SK-N-SH (cell line): ENCODE data around the gene PLCL2. TPM values are rescaled to one million over a fixed set of nuclear protein-coding genes. Genes with fewer than 3 reads are reported as not detected.

Source experiments
- CTCF ChIA-PET: fragments of 300-600, 350-600 bp; formaldehyde crosslinking; extraction: SDS; loops from one replicate; lab custom pipeline; 2021; lab: Yijun Ruan, JAX
- POLR2A ChIA-PET: fragments of 350-600 bp; sonication (Branson Sonifier 250); formaldehyde crosslinking; extraction: SDS; loops from one replicate; lab custom pipeline; 2020; ENCODE audit warnings: antibody characterized with exemption, inconsistent platforms; lab: Yijun Ruan, JAX
- DNase-seq: peaks from one replicate; pipeline ENCODE4 v3.0.0; 2012
- H2AFZ ChIP-seq: fragments of 200-600 bp; sonication (generic); 2 replicates; pipeline ENCODE4 v1.8.1; 2016; ENCODE audit warnings: antibody characterized with exemption, mild to moderate bottlenecking, low read depth
- H3F3A ChIP-seq: fragments of 200-600 bp; sonication (generic); replicated peaks from 2 replicates; pipeline ENCODE3; 2016; ENCODE audit warnings: antibody characterized with exemption, mild to moderate bottlenecking; ENCODE audit not compliant: insufficient read depth
- H3K27ac ChIP-seq, 2 experiments: fragments of 200-500 bp in 1 of 2; fragments of 200-600 bp in 1 of 2; sonication (Bioruptor generic) in 1 of 2; sonication (generic), shearing (Covaris generic) in 1 of 2; 2 replicates each; pipeline versions ENCODE4 v1.5.1 to v1.6.1; 2014 to 2016; ENCODE audit warnings: low read depth in 2 of 2, inconsistent platforms in 1 of 2, low read length in 1 of 2, mild to moderate bottlenecking in 1 of 2, mixed read lengths in 1 of 2
- H3K27me3 ChIP-seq: fragments of 200-600 bp; sonication (generic), shearing (Covaris generic); 2 replicates; pipeline ENCODE4 v1.6.1; 2016; ENCODE audit warnings: mixed run types; ENCODE audit not compliant: insufficient read depth
- H3K36me3 ChIP-seq, 2 experiments: fragments of 200-500 bp in 1 of 2; fragments of 200-600 bp in 1 of 2; sonication (Bioruptor generic) in 1 of 2; sonication (generic) in 1 of 2; replicated peaks in 1 of 2; 2 replicates each; pipeline versions ENCODE3 to v1.5.1; 2014 to 2016; ENCODE audit warnings: low read length in 1 of 2, mild to moderate bottlenecking in 1 of 2; ENCODE audit not compliant: insufficient read depth in 2 of 2, control insufficient read depth in 1 of 2
- H3K4me1 ChIP-seq, 2 experiments: fragments of 200-500 bp in 1 of 2; fragments of 200-600 bp in 1 of 2; sonication (Bioruptor generic) in 1 of 2; sonication (generic), shearing (Covaris generic) in 1 of 2; 2 replicates each; pipeline versions ENCODE4 v1.5.1 to v1.6.1; 2014 to 2016; ENCODE audit warnings: low read depth in 1 of 2, low read length in 1 of 2, mixed run types in 1 of 2; ENCODE audit not compliant: insufficient read depth in 2 of 2, control insufficient read depth in 1 of 2
- H3K4me2 ChIP-seq: fragments of 200-600 bp; sonication (generic), shearing (Covaris generic); 2 replicates; pipeline ENCODE4 v1.6.1; 2017; ENCODE audit warnings: mixed run types
- H3K4me3 ChIP-seq, 2 experiments: fragments of 200-500 bp in 1 of 2; fragments of 200-600 bp in 1 of 2; sonication (Bioruptor generic) in 1 of 2; sonication (generic), shearing (Covaris generic) in 1 of 2; 2 replicates each; pipeline versions ENCODE4 v1.5.1 to v1.8.1; 2014 to 2016; ENCODE audit warnings: low read depth in 2 of 2, inconsistent platforms in 1 of 2, low read length in 1 of 2, mild to moderate bottlenecking in 1 of 2, mixed read lengths in 1 of 2, moderate library complexity in 1 of 2
- H3K79me2 ChIP-seq: fragments of 200-600 bp; sonication (generic); 2 replicates; pipeline ENCODE4 v1.8.1; 2017; ENCODE audit warnings: mild to moderate bottlenecking; ENCODE audit not compliant: insufficient read depth
- H3K9ac ChIP-seq: fragments of 200-600 bp; sonication (generic); 2 replicates; pipeline ENCODE4 v1.6.1; 2017; ENCODE audit warnings: mixed run types
- H3K9me2 ChIP-seq: fragments of 200-600 bp; sonication (generic); 2 replicates; pipeline ENCODE4 v1.6.1; 2017; ENCODE audit warnings: mixed run types
- H3K9me3 ChIP-seq: fragments of 200-600 bp; sonication (generic); 2 replicates; pipeline ENCODE4 v1.6.1; 2017; ENCODE audit warnings: mixed run types, mild to moderate bottlenecking, moderate library complexity
- H4K20me1 ChIP-seq: fragments of 200-600 bp; sonication (generic); 2 replicates; pipeline ENCODE4 v1.6.1; 2017; ENCODE audit warnings: mild to moderate bottlenecking, mixed run types; ENCODE audit not compliant: insufficient read depth
- CHD2 ChIP-seq: fragments of 150-350 bp; IDR thresholded peaks from 2 replicates; pipeline ENCODE4 v1.6.1; 2018; ENCODE audit warnings: low read length; ENCODE audit not compliant: partially characterized antibody
- CTCF ChIP-seq: fragments of 200-600 bp; sonication (generic); IDR thresholded peaks from 2 replicates; pipeline ENCODE4 v1.6.1; 2017; ENCODE audit warnings: antibody characterized with exemption, mild to moderate bottlenecking, moderate library complexity
- FOSL2 ChIP-seq: IDR thresholded peaks from 2 replicates; pipeline ENCODE4 v1.4.0; 2012; ENCODE audit warnings: low read depth, mild to moderate bottlenecking, moderate library complexity, borderline replicate concordance
- JUND ChIP-seq: IDR thresholded peaks from 2 replicates; pipeline ENCODE4 v1.4.0; 2012
- NFIC ChIP-seq: IDR thresholded peaks from 2 replicates; pipeline ENCODE4 v1.4.0; 2012; ENCODE audit warnings: borderline replicate concordance
- POLR2AphosphoS5 ChIP-seq: IDR thresholded peaks from 2 replicates; pipeline ENCODE4 v1.6.1; 2012; ENCODE audit warnings: low read depth, low read length
- RFX5 ChIP-seq: IDR thresholded peaks from 2 replicates; pipeline ENCODE4 v1.6.1; 2012; ENCODE audit warnings: mild to moderate bottlenecking, improper control_type of control experiment, low read length
- SIN3A ChIP-seq: IDR thresholded peaks from 2 replicates; pipeline ENCODE4 v1.6.1; 2012; ENCODE audit warnings: low read depth, mild to moderate bottlenecking, low read length, moderate library complexity, borderline replicate concordance
- YY1 ChIP-seq: IDR thresholded peaks from 2 replicates; pipeline ENCODE4 v1.4.0; 2012; ENCODE audit warnings: low read depth, mild to moderate bottlenecking
- ZBTB33 ChIP-seq: IDR thresholded peaks from 2 replicates; pipeline ENCODE4 v1.4.0; 2012; ENCODE audit warnings: low read depth, borderline replicate concordance
- WGBS: methylation state at CpG from one replicate; pipeline ENCODE4 v1.1.6; 2017; ENCODE audit warnings: low lambda C conversion rate; 5-methylcytosine and 5-hydroxymethylcytosine counted together
- polyA plus RNA-seq, 3 experiments: library from polyadenylated mRNA; depleted of rRNA; stranded (reverse); fragments of >200 nt; gene quantifications; 2 replicates each; pipeline ENCODE4 v1.2.3, GENCODE V29; 2012
- TF ChIP-seq, protein P1 (sequence below): IDR thresholded peaks from 2 replicates; pipeline ENCODE4 v1.4.0; 2012; ENCODE audit warnings: low read depth, borderline replicate concordance

PLCL2 gene
- polyA plus RNA-seq, 1 of the 3 experiments (the other 2 are of a cell fraction), result 0.85 TPM

- no peak for TF ChIP-seq POLR2AphosphoS5
- TF ChIP-seq RFX5, result no peak
- TF ChIP-seq FOSL2, result no peak
- TF ChIP-seq, protein P1, sequence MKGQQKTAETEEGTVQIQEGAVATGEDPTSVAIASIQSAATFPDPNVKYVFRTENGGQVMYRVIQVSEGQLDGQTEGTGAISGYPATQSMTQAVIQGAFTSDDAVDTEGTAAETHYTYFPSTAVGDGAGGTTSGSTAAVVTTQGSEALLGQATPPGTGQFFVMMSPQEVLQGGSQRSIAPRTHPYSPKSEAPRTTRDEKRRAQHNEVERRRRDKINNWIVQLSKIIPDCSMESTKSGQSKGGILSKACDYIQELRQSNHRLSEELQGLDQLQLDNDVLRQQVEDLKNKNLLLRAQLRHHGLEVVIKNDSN, result no peak
- TF ChIP-seq CHD2, result no peak
Measured at GRCh38 chr3:16865335-16865734, 19.4 kb upstream of the PLCL2 start (continued).

DNA sequence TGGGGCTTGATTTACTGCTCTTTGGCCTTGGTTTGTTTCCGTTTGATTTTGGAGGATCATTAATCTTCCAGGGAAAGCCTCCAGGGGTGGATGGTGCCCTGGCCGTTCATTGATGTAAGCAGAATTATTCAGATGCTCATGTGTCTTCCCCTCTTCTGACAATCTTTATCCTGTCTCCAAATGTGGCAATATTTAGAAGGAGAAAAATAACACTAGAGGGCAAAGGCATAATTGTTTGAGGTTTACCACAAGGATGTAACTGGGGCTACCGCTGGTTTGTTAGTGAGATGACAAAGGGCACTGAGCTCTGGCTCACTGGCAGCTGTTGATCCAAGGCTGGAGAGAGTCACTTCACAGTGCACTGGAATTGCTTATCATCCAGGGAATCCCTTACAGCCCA, 18.2 kb upstream of the PLCL2 start:
- no peak for DNase-seq
- CTCF ChIA-PET, result no interaction called here
- Histone ChIP-seq H4K20me1 (no peaks in the 10 kb centered on the region), H2AFZ (no peak overlapping the region), H3K27ac (no peak overlapping the region), H3K4me2 (no peak overlapping the region), H3K27me3 (no peaks in the 10 kb centered on the region), H3F3A (peaks cover 20% of the 10 kb centered on the region), H3K36me3 (no peaks in the 10 kb centered on the region), H3K9me2 (no peaks in the 10 kb centered on the region), H3K9ac (no peak overlapping the region), H3K9me3 (0 out of 2 replicates have a peak, but pooled peaks cover 3% of the 10 kb centered on the region), H3K4me3 (no peak overlapping the region), H3K79me2 (no peaks in the 10 kb centered on the region), H3K4me1 (no peaks in the 10 kb centered on the region)
- no peak for TF ChIP-seq NFIC
- TF ChIP-seq CHD2, result no peak
- POLR2A ChIA-PET, result no interaction called here
- WGBS, result 51% methylated on average over 3 of the region's 3 CpGs

DNA sequence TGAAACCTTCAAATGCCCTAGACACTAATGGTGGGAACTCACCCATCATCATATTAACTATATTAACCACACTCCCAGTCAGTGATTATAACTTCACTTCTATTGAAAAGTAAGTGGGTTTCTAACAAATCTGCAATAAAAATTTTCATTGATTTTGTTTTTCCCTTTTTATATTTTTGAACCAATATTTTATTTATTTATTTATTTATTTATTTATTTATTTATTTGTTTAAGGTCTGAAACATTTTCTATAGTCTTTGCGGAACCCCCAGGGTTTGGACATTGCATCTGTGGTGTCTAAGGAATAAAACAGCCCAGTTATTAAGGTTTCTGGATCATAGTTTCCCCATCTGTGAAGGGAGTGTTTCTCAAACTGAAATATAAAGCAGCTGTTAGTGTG, 16.2 kb upstream of the PLCL2 start:
- WGBS, result 89% methylated on average over 1 of the region's 1 CpG
- DNase-seq, result no peak
- H3K4me1 ChIP-seq, result no peaks in the 10 kb centered on the region
- no peak overlapping the region for H3K4me3 ChIP-seq
- H4K20me1 ChIP-seq, result no peaks in the 10 kb centered on the region
- no peaks in the 10 kb centered on the region for H3K9me2 ChIP-seq
- ChIA-PET POLR2A (no interaction called here), CTCF (interaction anchor here (1.3 kb wide), 1 partner anchor 15 kb away, joined by 8 read pairs; no protein-coding TSS in a partner anchor)
- H3K9me3 ChIP-seq, result no peaks in the 10 kb centered on the region
- H3F3A ChIP-seq, result peaks cover 20% of the 10 kb centered on the region
- no peaks in the 10 kb centered on the region for H3K79me2 ChIP-seq
- no peak overlapping the region for H3K9ac ChIP-seq
- no peaks in the 10 kb centered on the region for H3K36me3 ChIP-seq
- no peaks in the 10 kb centered on the region for H3K27me3 ChIP-seq
- no peak for TF ChIP-seq SIN3A
- no peak for TF ChIP-seq YY1
- TF ChIP-seq JUND, result no peak
- TF ChIP-seq CTCF, result no peak
- TF ChIP-seq ZBTB33, result no peak
- no peak for TF ChIP-seq RFX5
- no peak overlapping the region for H3K4me2 ChIP-seq
- no peak overlapping the region for H2AFZ ChIP-seq
- no peak overlapping the region for H3K27ac ChIP-seq
